Fibroblast of pulmonary artery (primary cell): ENCODE measurements around the gene ACR.
"Not testable (repeated sequence)": the region's sequence is repeated elsewhere in the genome, so short reads cannot be mapped to it uniquely, and the experiment has no call there.

Experiments used
- DNase-seq: peaks from one replicate; pipeline ENCODE4 v3.0.0-alpha.2; 2010; ENCODE audit warnings: low read depth
- H3K4me3 ChIP-seq: replicated peaks from 2 replicates; pipeline ENCODE4 v1.5.1; 2011; ENCODE audit warnings: low read depth, mild to moderate bottlenecking, control low read depth, low read length, moderate library complexity
- TF ChIP-seq, protein P1 (sequence below): IDR thresholded peaks from 2 replicates; pipeline ENCODE4 v1.5.1; 2011; ENCODE audit warnings: mild to moderate bottlenecking, control low read depth, low read length, inconsistent platforms; ENCODE audit errors: missing control alignments

Gene ACR

DNA sequence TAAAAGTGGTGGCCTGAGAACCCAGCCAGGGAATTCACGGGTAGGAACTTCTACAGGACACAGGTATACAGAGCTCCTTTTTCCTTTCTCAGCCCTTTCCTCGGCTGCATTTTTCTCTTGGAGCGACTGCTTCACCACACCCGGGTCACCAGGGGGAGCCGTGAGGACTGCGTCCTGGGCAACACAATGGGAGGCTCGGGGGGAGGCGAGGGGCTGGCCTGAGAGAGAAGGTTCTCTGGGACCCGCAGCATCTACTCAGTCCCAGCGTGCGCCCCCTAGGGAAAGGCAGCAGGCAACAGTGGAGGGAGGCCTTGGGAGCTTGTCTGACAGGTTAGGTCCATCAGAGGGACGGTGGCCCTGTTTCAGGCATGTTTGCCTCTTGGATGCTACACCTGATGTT, 37.1 kb downstream of the ACR start:
- DNase-seq = peak; percentile 60
- TF ChIP-seq, protein P1, sequence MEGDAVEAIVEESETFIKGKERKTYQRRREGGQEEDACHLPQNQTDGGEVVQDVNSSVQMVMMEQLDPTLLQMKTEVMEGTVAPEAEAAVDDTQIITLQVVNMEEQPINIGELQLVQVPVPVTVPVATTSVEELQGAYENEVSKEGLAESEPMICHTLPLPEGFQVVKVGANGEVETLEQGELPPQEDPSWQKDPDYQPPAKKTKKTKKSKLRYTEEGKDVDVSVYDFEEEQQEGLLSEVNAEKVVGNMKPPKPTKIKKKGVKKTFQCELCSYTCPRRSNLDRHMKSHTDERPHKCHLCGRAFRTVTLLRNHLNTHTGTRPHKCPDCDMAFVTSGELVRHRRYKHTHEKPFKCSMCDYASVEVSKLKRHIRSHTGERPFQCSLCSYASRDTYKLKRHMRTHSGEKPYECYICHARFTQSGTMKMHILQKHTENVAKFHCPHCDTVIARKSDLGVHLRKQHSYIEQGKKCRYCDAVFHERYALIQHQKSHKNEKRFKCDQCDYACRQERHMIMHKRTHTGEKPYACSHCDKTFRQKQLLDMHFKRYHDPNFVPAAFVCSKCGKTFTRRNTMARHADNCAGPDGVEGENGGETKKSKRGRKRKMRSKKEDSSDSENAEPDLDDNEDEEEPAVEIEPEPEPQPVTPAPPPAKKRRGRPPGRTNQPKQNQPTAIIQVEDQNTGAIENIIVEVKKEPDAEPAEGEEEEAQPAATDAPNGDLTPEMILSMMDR = peak; percentile 54
- not testable (repeated sequence) for H3K4me3 ChIP-seq

DNA sequence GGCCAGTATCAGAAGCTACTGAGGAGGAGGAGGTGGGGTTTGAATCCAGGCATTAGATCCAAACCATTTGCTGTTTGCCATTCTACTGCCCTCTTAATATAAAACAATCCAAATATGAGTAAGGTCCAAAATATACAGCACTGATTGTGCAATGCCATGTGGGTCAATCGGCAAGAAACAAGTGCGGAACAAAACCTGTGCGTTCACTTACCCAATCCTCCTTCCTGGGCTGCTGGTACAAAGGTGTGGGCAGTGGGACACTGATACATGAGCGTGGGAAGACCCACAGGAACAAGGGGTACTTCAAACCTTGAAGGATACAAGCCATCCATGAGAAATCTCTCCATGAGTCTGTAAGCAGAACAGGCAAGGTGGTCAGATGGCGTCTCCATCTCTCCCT, 39.6 kb downstream of the ACR start:
- H3K4me3 ChIP-seq, DNase-seq: not testable (repeated sequence)

DNA sequence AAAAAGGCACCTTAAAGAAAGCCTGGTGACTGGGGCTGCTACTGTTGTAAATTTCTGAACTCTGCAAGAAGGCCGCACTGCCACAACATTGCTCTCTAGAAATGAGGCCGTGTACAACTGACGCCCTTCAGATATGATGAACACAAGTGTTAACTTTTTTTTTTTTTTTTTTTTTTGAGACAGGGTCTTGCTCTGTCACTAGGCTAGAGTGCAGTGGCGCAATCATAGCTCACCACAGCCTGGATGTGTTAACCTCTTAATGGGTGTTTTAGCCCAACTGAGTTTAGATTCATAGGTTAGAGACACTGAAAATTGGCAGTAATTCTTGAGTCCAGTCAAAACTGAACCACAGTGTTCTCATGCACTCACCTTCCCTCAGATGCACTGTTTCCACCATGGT, 42.2 kb downstream of the ACR start:
- DNase-seq, H3K4me3 ChIP-seq: not testable (repeated sequence)

DNA sequence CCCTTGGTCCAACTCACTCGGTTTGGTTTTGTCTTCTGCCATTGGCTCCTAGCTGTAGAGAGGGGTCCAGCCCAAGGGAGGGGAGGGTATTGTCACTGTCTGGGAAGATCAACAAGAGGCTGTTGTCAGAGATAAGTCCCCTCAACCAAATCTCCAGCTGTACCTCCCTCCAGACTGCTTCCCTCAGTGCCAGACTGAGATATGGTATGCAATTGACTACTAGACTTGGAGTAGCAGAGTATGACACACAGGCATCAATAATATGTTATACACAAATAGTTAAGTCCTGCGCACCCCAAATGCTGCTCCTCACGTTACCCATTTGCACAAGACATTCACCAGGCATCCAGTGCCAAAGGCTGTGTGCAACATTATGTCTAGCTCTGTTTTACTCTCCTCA, 44.2 kb downstream of the ACR start:
- H3K4me3 ChIP-seq, DNase-seq: not testable (repeated sequence)

DNA sequence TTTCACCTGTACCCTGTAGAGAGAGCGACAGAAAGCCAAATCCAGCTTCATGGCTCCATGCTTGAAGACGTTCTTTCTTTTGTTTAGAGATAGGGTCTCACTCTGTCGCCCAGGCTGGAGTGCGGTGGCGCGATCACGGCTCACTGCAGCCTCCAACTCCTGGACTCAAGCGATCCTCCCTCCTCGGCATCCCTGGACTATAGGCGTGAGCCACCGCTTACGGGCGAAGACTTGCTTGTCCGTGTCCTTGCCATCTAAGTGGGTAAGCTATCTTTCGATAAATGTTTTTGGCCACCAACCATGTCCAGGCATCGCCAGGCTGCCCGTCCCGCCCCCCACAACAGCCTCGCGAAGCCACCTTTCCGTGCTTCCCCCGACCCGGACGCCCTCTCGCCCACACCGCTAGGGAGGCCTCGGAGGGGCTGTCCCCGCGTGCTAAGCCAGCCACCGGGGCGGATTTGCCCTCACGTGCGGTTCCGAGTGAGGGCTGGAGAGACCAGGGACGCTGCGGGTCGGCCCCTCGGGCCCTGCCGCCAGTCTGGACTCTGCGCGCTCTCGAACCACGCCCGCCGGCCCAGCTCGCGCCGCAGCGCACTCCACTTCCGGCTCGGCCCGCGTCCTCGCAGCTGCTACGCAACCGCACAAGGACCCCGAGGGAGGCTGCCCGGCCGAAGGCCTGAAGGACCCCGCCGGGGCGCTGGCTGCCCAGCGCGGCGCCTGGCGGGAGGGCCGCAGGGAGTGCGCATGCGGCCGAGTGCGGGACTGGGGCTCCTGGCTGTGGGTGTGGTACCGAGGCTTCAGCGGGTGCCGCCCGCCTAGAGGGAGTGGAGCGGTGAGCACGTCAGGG, 45.3 kb downstream of the ACR start, which contains the start of gene RABL2B:
RABL2B (minus strand) TSS at position 604 of the 847 bp plus-strand sequence. CDS start 1,342 bp downstream, outside the sequence.
- peak; percentile 89 for DNase-seq
- H3K4me3 ChIP-seq = peak within 1 kb of the TSS; percentile 57

DNA sequence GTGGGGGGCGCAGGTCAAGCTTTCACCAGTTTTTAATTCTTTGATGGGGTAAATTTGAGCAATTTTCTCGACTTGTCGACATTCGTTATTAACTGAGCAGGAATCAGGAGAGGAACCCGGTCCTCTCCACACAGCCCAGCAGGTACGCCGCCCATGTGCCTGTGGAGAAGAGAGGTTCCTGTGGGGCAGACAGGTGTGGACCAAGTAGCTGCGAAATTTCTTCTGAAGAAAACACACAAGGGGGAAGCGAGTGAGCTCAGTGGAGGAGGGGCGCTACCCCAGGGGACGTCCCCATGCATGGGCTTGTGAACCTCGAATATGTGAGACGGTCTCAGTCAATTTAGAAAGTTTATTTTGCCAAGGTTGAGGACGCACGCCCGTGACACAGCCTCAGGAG, 45.9 kb downstream of the ACR start:
- not testable (repeated sequence) for DNase-seq
- peak overlapping the region; percentile 57 for H3K4me3 ChIP-seq

DNA sequence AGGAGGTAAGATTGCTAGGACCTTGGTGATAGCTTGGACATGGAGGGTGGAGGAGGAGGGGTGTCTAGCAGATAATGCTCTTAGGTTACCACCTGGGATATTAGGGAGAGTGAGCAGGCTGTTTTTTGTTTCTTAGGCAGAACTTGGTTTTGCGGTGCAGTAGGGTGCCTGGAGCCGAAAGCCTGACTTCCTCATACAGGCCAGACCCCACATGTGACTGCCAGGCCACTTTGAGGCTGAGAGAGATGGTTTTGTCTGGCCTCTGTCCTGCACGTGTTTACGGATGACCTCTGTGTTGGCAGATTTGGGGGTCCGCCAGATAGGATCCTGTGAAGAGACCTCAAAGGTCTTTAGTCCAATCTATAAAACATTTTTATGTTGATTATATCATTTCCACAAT, 47.3 kb downstream of the ACR start:
- not testable (repeated sequence) for H3K4me3 ChIP-seq, DNase-seq

DNA sequence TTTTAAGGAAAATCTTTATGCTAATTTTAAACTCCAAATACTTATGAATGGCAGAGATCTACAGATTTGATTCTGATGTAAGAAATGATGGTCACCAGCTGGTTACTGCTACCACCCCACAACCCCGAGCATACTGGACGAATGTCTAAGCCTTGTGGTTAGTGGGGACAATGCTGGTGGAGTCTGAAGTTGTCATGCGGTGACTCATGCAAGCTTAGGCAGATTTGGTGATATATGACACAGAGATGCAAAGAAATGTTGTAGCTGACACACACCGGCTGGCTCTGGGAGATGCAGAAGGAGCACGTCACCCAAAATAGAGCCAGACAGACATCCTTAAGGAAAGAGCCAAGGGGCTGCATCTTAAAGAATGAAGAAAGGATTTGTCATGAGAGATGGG, 48.9 kb downstream of the ACR start:
- not testable (repeated sequence) for H3K4me3 ChIP-seq, DNase-seq
